GM18517 (cell line): ENCODE measurements around the gene FBLN7.

Source experiments
- ATAC-seq: cut with Tn5 transposase; IDR thresholded peaks from one replicate; pipeline ENCODE4 v1.9.1; 2021; ENCODE audit warnings: mild to moderate bottlenecking, moderate library complexity; ENCODE audit not compliant: unreplicated experiment

Gene FBLN7

GRCh38 chr2:112220186-112220585 lies 82.0 kb downstream of the FBLN7 start:
- no peak for ATAC-seq

- ATAC-seq = no peak
These were observed 82.6 kb downstream of the FBLN7 start for GRCh38 chr2:112220831-112221230.

GRCh38 chr2:112229348-112229747 lies 91.2 kb downstream of the FBLN7 start:
- ATAC-seq = no peak

GRCh38 chr2:112230371-112230770 lies 92.2 kb downstream of the FBLN7 start:
- no peak for ATAC-seq
